GM11168 (cell line): ENCODE measurements around the gene KCNIP1.

Experiments used
- in situ Hi-C: fragments of 300-500 bp; cut with MboI; formaldehyde crosslinking; loops from one replicate; pipeline ENCODE4 v1.12.0; 2022; ENCODE audit warnings: low sequenced_read_pairs; ENCODE audit not compliant: unreplicated experiment

The KCNIP1 gene

GRCh38 chr5:170559296-170559695 lies 55.5 kb downstream of the KCNIP1 start:
- in situ Hi-C loops = no loop called here

- in situ Hi-C loops = no loop called here
Observed at GRCh38 chr5:170560938-170561337, 57.1 kb downstream of the KCNIP1 start.

GRCh38 chr5:170562166-170562874 lies 58.5 kb downstream of the KCNIP1 start:
- in situ Hi-C loops = no loop called here

- in situ Hi-C loops = no loop called here
Observed at GRCh38 chr5:170562875-170563228, 59.0 kb downstream of the KCNIP1 start.

GRCh38 chr5:170563824-170564567 lies 60.2 kb downstream of the KCNIP1 start:
- in situ Hi-C loops = no loop called here

GRCh38 chr5:170565072-170565471 lies 61.3 kb downstream of the KCNIP1 start:
- in situ Hi-C loops = no loop called here

GRCh38 chr5:170569101-170569500 lies 65.3 kb downstream of the KCNIP1 start:
- in situ Hi-C loops = no loop called here

GRCh38 chr5:170570476-170570875 lies 66.7 kb downstream of the KCNIP1 start:
- in situ Hi-C loops = no loop called here

- in situ Hi-C loops = no loop called here
Observed at GRCh38 chr5:170571281-170571731, 67.5 kb downstream of the KCNIP1 start.

- in situ Hi-C loops = no loop called here
Observed at GRCh38 chr5:170571875-170572852, 68.3 kb downstream of the KCNIP1 start.

GRCh38 chr5:170573114-170573513 lies 69.3 kb downstream of the KCNIP1 start:
- in situ Hi-C loops = no loop called here

- in situ Hi-C loops = no loop called here
Observed at GRCh38 chr5:170573660-170574059, 69.8 kb downstream of the KCNIP1 start.

GRCh38 chr5:170576602-170577535 lies 73.0 kb downstream of the KCNIP1 start:
- in situ Hi-C loops = no loop called here

- in situ Hi-C loops = no loop called here
Observed at GRCh38 chr5:170579601-170580000, 75.8 kb downstream of the KCNIP1 start.

- in situ Hi-C loops = no loop called here
Observed at GRCh38 chr5:170581211-170581610, 77.4 kb downstream of the KCNIP1 start.

- in situ Hi-C loops = no loop called here
Observed at GRCh38 chr5:170582644-170583330, 79.0 kb downstream of the KCNIP1 start.

- in situ Hi-C loops = no loop called here
Observed at GRCh38 chr5:170584003-170584402, 80.2 kb downstream of the KCNIP1 start.

GRCh38 chr5:170584450-170585058 lies 80.7 kb downstream of the KCNIP1 start:
- in situ Hi-C loops = no loop called here
